Measurements from ENCODE around the gene BICC1.

The BICC1 gene

DNA sequence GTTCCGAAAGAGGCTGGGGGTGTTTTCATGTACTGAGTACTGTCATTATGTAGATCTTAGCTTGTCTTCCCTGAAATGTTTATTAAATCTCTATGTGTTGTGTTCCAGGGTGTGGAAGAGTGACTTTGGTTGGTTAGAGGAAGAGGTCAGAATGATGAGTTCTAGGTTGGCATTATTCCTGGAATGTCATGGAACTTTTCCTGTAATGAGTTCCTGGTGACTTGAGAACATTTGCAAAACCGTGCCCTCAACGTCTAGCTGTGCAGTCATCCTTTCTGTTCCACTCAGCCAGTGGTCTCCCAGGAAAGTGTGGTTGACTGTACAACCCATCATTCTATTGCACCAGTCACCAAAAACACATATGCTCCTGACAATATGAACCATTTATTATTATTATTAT lies 129.6 kb downstream of the BICC1 start:
- Histone ChIP-seq H3K27ac (replicated peaks; ENCODE audit: low read length) (no peak overlapping the region), H4K91ac (ENCODE audit: low read depth, low read length, poor library complexity) (no peak overlapping the region), H3K79me1 (ENCODE audit: low read depth, low read length) (no peaks in the 10 kb centered on the region), H3K23ac (ENCODE audit: low read depth, low read length, poor library complexity) (no peak overlapping the region), H3K4ac (ENCODE audit: low read length) (no peak overlapping the region), H2BK5ac (ENCODE audit: low read length) (no peak overlapping the region), H3K9me3 (replicated peaks in 1 of 2; ENCODE audit: control insufficient read depth in 2 of 2, insufficient read depth in 1 of 2, low read depth in 1 of 2, low read length in 2 of 2) (no peaks in the 10 kb centered on the region), H2AFZ (ENCODE audit: low read length) (no peak overlapping the region), H3K4me1 (ENCODE audit: control insufficient read depth in 2 of 2, insufficient read depth in 1 of 2, low read depth in 1 of 2, low read length in 2 of 2) (peaks cover 4 to 5% of the 10 kb centered on the region in 2 donors), H3K18ac (ENCODE audit: low read length) (no peak overlapping the region), H3K27me3 (ENCODE audit: control insufficient read depth in 3 of 3, insufficient read depth in 3 of 3, low read depth in 1 of 3, low read length in 3 of 3) (no peaks in the 10 kb centered on the region), H3K36me3 (replicated peaks in 1 of 2; ENCODE audit: control insufficient read depth in 2 of 2, insufficient read depth in 2 of 2, low read length in 2 of 2) (no peaks in the 10 kb centered on the region), H2BK120ac (ENCODE audit: low read depth, low read length) (no peak overlapping the region), H4K8ac (ENCODE audit: low read depth, low read length) (no peak overlapping the region), H2BK12ac (ENCODE audit: low read length) (no peak overlapping the region), H3K4me3 (ENCODE audit: low read length in 2 of 2) (no peak overlapping the region), H3K4me2 (ENCODE audit: insufficient read depth, low read length, poor library complexity, severe bottlenecking) (no peak overlapping the region), H2AK5ac (ENCODE audit: low read depth, low read length) (no peak overlapping the region), H3K9ac (ENCODE audit: low read depth, low read length, poor library complexity) (no peak overlapping the region), H2BK15ac (ENCODE audit: low read length) (no peak overlapping the region), H3K14ac (ENCODE audit: low read length) (no peak overlapping the region)
- no CpG with 5 or more reads among the region's 3 CpGs for WGBS, 2 donors (ENCODE audit: extremely low coverage in 2 of 2, insufficient read length in 2 of 2, insufficient replicate concordance in 1 of 2)
- DNase-seq (ENCODE audit: low spot score): no peak

DNA sequence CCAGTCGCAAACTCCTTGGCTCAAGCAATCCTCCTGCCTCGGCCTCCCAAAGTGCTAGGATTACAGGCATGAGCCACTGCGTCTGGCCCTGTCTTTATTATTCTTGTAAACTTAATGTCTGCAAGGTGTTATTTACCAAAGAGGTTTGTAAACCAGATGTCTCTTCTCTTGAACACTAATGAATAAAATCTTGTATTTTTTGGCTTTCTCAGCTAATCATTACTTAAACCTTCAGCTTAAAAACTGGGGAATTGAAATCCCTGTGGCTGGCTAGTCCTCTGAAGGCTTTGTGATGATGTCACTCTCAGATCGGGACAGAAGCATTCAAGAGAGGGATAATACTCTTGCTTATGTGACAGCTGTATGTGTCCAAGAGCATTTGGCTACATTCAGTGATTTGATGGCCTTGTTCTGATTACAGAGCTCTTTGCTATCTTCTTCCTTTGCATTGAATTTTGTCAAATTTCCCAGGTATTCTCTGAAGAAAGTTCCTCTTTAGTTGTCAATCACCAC lies 130.3 kb downstream of the BICC1 start:
- no peaks in the 10 kb centered on the region for H3K9me3 ChIP-seq (replicated peaks in 1 of 2; ENCODE audit: control insufficient read depth in 2 of 2, insufficient read depth in 1 of 2, low read depth in 1 of 2, low read length in 2 of 2)
- no peak overlapping the region for H2BK5ac ChIP-seq (ENCODE audit: low read length)
- no peak overlapping the region for H2AK5ac ChIP-seq (ENCODE audit: low read depth, low read length)
- H2BK12ac ChIP-seq (ENCODE audit: low read length): no peak overlapping the region
- no peak overlapping the region for H3K14ac ChIP-seq (ENCODE audit: low read length)
- no peak overlapping the region for H2BK120ac ChIP-seq (ENCODE audit: low read depth, low read length)
- H3K18ac ChIP-seq (ENCODE audit: low read length): no peak overlapping the region
- no peaks in the 10 kb centered on the region for H3K27me3 ChIP-seq (ENCODE audit: control insufficient read depth in 3 of 3, insufficient read depth in 3 of 3, low read depth in 1 of 3, low read length in 3 of 3)
- H4K91ac ChIP-seq (ENCODE audit: low read depth, low read length, poor library complexity): no peak overlapping the region
- H3K4ac ChIP-seq (ENCODE audit: low read length): no peak overlapping the region
- H3K9ac ChIP-seq (ENCODE audit: low read depth, low read length, poor library complexity): no peak overlapping the region
- H4K8ac ChIP-seq (ENCODE audit: low read depth, low read length): no peak overlapping the region
- no peak overlapping the region for H3K23ac ChIP-seq (ENCODE audit: low read depth, low read length, poor library complexity)
- H3K36me3 ChIP-seq (replicated peaks in 1 of 2; ENCODE audit: control insufficient read depth in 2 of 2, insufficient read depth in 2 of 2, low read length in 2 of 2): no peaks in the 10 kb centered on the region
- H3K27ac ChIP-seq (replicated peaks; ENCODE audit: low read length): no peak overlapping the region
- H3K4me1 ChIP-seq (ENCODE audit: control insufficient read depth in 2 of 2, insufficient read depth in 1 of 2, low read depth in 1 of 2, low read length in 2 of 2): peaks cover 4 to 5% of the 10 kb centered on the region in 2 donors
- no peak for DNase-seq (ENCODE audit: low spot score)
- no peak overlapping the region for H3K4me2 ChIP-seq (ENCODE audit: insufficient read depth, low read length, poor library complexity, severe bottlenecking)
- no peak overlapping the region for H2BK15ac ChIP-seq (ENCODE audit: low read length)
- no CpG with 5 or more reads among the region's 4 CpGs for WGBS, 2 donors (ENCODE audit: extremely low coverage in 2 of 2, insufficient read length in 2 of 2, insufficient replicate concordance in 1 of 2)
- no peak overlapping the region for H3K4me3 ChIP-seq (ENCODE audit: low read length in 2 of 2)
- no peak overlapping the region for H2AFZ ChIP-seq (ENCODE audit: low read length)
- H3K79me1 ChIP-seq (ENCODE audit: low read depth, low read length): no peaks in the 10 kb centered on the region

DNA sequence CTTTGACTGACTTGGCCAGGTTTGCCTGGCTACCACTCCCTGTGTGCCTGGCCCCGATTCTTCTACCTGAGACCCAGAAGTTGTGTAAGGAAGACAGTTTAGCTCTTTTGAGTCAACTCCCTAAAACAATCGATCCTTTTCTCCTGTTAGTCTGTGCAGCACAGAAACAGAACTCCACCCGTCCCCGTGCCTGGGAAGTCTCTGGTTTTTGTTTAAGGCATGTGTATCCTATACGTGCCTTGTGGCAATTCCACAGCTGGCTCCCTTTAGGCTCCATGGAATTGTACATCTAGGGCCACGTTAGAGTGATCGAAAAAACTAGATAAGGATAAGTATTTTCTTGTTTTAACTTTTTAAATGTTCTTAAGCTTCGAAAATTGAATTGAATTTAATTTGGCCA lies 131.6 kb downstream of the BICC1 start:
- Histone ChIP-seq H3K27me3 (ENCODE audit: control insufficient read depth in 3 of 3, insufficient read depth in 3 of 3, low read depth in 1 of 3, low read length in 3 of 3) (no peaks in the 10 kb centered on the region), H4K91ac (ENCODE audit: low read depth, low read length, poor library complexity) (no peak overlapping the region), H3K4me1 (ENCODE audit: control insufficient read depth in 2 of 2, insufficient read depth in 1 of 2, low read depth in 1 of 2, low read length in 2 of 2) (peaks cover 2 to 5% of the 10 kb centered on the region in 2 donors), H4K8ac (ENCODE audit: low read depth, low read length) (no peak overlapping the region), H3K4me2 (ENCODE audit: insufficient read depth, low read length, poor library complexity, severe bottlenecking) (no peak overlapping the region), H3K9ac (ENCODE audit: low read depth, low read length, poor library complexity) (no peak overlapping the region), H3K23ac (ENCODE audit: low read depth, low read length, poor library complexity) (no peak overlapping the region), H2BK12ac (ENCODE audit: low read length) (no peak overlapping the region), H2AK5ac (ENCODE audit: low read depth, low read length) (no peak overlapping the region), H2BK5ac (ENCODE audit: low read length) (no peak overlapping the region), H3K14ac (ENCODE audit: low read length) (no peak overlapping the region), H2AFZ (ENCODE audit: low read length) (no peak overlapping the region), H3K4ac (ENCODE audit: low read length) (no peak overlapping the region), H3K18ac (ENCODE audit: low read length) (no peak overlapping the region), H3K9me3 (replicated peaks in 1 of 2; ENCODE audit: control insufficient read depth in 2 of 2, insufficient read depth in 1 of 2, low read depth in 1 of 2, low read length in 2 of 2) (no peaks in the 10 kb centered on the region), H3K27ac (replicated peaks; ENCODE audit: low read length) (no peak overlapping the region), H3K79me1 (ENCODE audit: low read depth, low read length) (no peaks in the 10 kb centered on the region), H2BK120ac (ENCODE audit: low read depth, low read length) (no peak overlapping the region), H3K4me3 (ENCODE audit: low read length in 2 of 2) (no peak overlapping the region), H3K36me3 (replicated peaks in 1 of 2; ENCODE audit: control insufficient read depth in 2 of 2, insufficient read depth in 2 of 2, low read length in 2 of 2) (no peaks in the 10 kb centered on the region), H2BK15ac (ENCODE audit: low read length) (no peak overlapping the region)
- no peak for DNase-seq (ENCODE audit: low spot score)
- no CpG with 5 or more reads among the region's 8 CpGs for WGBS, 2 donors (ENCODE audit: extremely low coverage in 2 of 2, insufficient read length in 2 of 2, insufficient replicate concordance in 1 of 2)

DNA sequence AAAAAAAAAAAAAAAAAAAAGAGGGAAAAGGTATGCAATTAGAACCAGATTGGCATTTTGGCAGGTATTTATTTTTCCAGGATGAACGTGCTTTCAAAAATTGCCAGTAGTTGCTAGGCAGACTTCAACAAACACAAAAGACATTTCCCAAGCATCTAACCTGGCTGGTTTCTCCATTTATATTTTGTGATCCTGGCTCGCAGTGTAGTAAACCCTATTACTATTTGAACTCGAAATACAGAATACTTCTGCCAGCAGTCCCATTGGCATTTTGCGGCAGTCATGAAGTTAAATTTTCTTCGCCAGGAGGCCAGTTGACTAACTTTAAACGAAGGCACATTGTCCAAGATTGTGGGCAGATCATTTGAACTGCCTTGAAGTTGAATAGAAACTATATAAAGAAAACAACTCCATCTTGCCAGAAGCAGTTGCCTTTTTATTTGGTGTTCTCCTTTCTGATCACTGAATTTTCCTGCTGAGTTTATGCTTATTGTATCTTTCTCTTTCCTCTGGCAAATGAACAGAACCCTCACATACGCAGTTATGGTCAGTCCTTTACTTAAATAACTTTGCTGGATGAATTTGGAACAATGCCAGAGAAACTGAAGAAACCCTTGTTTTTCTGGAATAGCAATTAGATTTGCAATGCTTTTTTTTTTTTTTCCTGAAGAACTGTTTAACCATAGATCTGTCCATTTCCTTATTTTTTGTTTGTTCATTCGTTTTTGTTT lies 132.9 kb downstream of the BICC1 start:
- no peak overlapping the region for H3K27ac ChIP-seq (replicated peaks; ENCODE audit: low read length)
- H3K79me1 ChIP-seq (ENCODE audit: low read depth, low read length): no peaks in the 10 kb centered on the region
- H3K4ac ChIP-seq (ENCODE audit: low read length): no peak overlapping the region
- H2BK15ac ChIP-seq (ENCODE audit: low read length): no peak overlapping the region
- H4K91ac ChIP-seq (ENCODE audit: low read depth, low read length, poor library complexity): no peak overlapping the region
- DNase-seq (ENCODE audit: low spot score): no peak
- H2AFZ ChIP-seq (ENCODE audit: low read length): no peak overlapping the region
- no CpG with 5 or more reads among the region's 8 CpGs for WGBS, 2 donors (ENCODE audit: extremely low coverage in 2 of 2, insufficient read length in 2 of 2, insufficient replicate concordance in 1 of 2)
- no peak overlapping the region for H2AK5ac ChIP-seq (ENCODE audit: low read depth, low read length)
- H3K4me3 ChIP-seq (ENCODE audit: low read length in 2 of 2): no peak overlapping the region
- H3K4me2 ChIP-seq (ENCODE audit: insufficient read depth, low read length, poor library complexity, severe bottlenecking): no peak overlapping the region
- H3K9me3 ChIP-seq (replicated peaks in 1 of 2; ENCODE audit: control insufficient read depth in 2 of 2, insufficient read depth in 1 of 2, low read depth in 1 of 2, low read length in 2 of 2): no peaks in the 10 kb centered on the region
- H2BK5ac ChIP-seq (ENCODE audit: low read length): no peak overlapping the region
- no peak overlapping the region for H2BK12ac ChIP-seq (ENCODE audit: low read length)
- no peak overlapping the region for H3K14ac ChIP-seq (ENCODE audit: low read length)
- no peak overlapping the region for H3K9ac ChIP-seq (ENCODE audit: low read depth, low read length, poor library complexity)
- H2BK120ac ChIP-seq (ENCODE audit: low read depth, low read length): no peak overlapping the region
- H3K18ac ChIP-seq (ENCODE audit: low read length): no peak overlapping the region
- H3K4me1 ChIP-seq (ENCODE audit: control insufficient read depth in 2 of 2, insufficient read depth in 1 of 2, low read depth in 1 of 2, low read length in 2 of 2): peaks cover 2 to 5% of the 10 kb centered on the region in 2 donors
- no peak overlapping the region for H3K23ac ChIP-seq (ENCODE audit: low read depth, low read length, poor library complexity)
- H3K27me3 ChIP-seq (ENCODE audit: control insufficient read depth in 3 of 3, insufficient read depth in 3 of 3, low read depth in 1 of 3, low read length in 3 of 3): no peaks in the 10 kb centered on the region
- H4K8ac ChIP-seq (ENCODE audit: low read depth, low read length): no peak overlapping the region
- no peaks in the 10 kb centered on the region for H3K36me3 ChIP-seq (replicated peaks in 1 of 2; ENCODE audit: control insufficient read depth in 2 of 2, insufficient read depth in 2 of 2, low read length in 2 of 2)
